Testis (tissue), 2 donors: ENCODE results near the gene LIPJ.

Source experiments
- CTCF ChIP-seq, 3 experiments: fragments of 450-650 bp in 2 of 3; fragments of 200-600 bp in 1 of 3; sonication (generic) in 1 of 3; IDR thresholded peaks; one replicate each; pipeline ENCODE4 v1.5.1; 2016 to 2019; ENCODE audit warnings: antibody characterized with exemption in 3 of 3, mild to moderate bottlenecking in 2 of 3, moderate library complexity in 1 of 3
- POLR2A ChIP-seq: fragments of 450-650 bp; IDR thresholded peaks from one replicate; pipeline ENCODE4 v1.6.1; 2017; ENCODE audit warnings: antibody characterized with exemption, mild to moderate bottlenecking, moderate library complexity

DNA sequence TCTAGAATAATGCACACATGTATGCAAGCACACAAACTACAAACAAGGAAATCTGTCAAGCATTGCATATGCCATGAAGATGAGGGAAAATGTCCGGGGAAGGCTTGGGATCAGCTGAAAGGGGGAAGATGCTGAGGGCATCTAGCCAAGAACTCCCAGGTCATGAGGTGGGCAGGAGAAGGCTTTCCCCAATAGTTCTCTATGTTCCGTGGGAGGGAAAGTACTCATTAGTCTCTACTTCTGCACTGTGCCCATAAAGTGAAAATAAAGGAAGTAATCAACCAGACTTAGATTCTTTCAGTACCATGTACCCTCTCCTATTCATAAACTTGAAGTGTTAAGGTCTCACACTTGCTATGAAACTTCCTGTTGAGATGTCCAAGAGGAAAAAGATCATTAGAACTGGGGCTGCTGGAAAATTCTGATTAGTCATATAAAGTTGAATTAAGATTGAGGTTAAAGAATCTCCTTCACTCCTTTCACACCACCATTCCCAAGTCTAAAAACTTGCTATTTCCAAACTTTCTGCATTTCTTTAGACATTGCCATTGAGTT, 60.6 kb downstream of the LIPJ start:
- TF ChIP-seq POLR2A = no peak
- TF ChIP-seq CTCF (IDR thresholded peaks at IDR 0.05) = no peak
